ENCODE measurements around the gene VPS33B. TPM values are rescaled to one million over a fixed set of nuclear protein-coding genes. Genes with fewer than 3 reads are reported as not detected.

VPS33B gene
- total RNA-seq, 1 experiment from 2014 or later: 16.3 TPM

DNA sequence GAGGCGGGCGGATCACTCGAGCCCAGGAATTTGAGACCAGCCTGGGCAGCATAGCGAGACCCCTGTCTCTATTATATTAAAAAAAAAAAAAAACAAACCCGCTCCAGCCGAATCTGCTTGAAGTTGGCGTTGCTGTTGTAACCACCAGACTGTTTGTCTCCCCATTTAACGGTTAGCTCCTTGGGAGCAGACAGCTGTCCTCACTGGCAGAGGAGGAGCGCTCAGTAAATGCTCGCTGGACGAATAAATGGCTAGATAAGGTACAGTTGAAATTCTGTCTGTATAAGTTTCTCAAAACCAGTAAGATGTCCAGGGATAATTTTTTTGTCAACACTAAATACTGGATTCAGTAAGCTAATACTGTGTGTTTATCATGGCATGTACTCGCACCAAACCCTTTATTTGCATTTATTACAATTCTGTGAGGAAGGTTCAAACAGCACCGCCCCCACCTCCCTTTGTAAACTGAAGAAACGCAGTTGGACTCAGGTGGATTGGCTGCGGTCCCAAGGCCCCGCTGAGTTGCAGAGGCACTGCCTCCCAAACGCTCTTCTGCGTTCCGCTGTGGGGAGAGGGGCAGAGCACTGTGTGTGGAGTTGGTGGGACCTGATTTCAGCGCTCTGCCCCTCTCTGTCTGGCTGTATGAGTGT is 66.6 kb downstream of the VPS33B start:
- peaks cover 15 to 45% (median 44%) of the 10 kb centered on the region in 3 experiments; a peak in 6 of 7 replicates for H3K36me3 Mint-ChIP-seq (ENCODE audit: insufficient read depth in 1 of 3, low read depth in 3 of 3)
- H3K4me3 Mint-ChIP-seq: peak overlapping the region; percentile 77 to 82

More for the DNA sequence above, 66.6 kb downstream of the VPS33B start:
- Mint-ChIP-seq H3K4me1 (peaks cover 15 to 16% of the 10 kb centered on the region in 2 experiments), H3K9me3 (no peaks in the 10 kb centered on the region), H3K27ac (peak overlapping the region in 1 of 3 experiments; percentile 68; a peak in 1 of 7 replicates), H3K27me3 (ENCODE audit: low read depth) (no peaks in the 10 kb centered on the region)
- no peak overlapping the region for H3K23ac ChIP-seq (ENCODE audit: insufficient read length, low read depth, low read length)
- H2AFZ ChIP-seq (ENCODE audit: low read length): no peak overlapping the region
- no peak overlapping the region for H3K9ac ChIP-seq (ENCODE audit: extremely low read depth, insufficient read length, low read length)
- H3K27ac ChIP-seq (ENCODE audit: insufficient read length, low read depth, low read length): no peak overlapping the region
- H3K18ac ChIP-seq (ENCODE audit: insufficient read length, low read depth, low read length): no peak overlapping the region
- no peak for DNase-seq
- H3K27me3 ChIP-seq (ENCODE audit: insufficient read depth, low read length): no peaks in the 10 kb centered on the region
- peaks cover 7% of the 10 kb centered on the region; the same call in 1 of the 2 replicates for H3K4me1 ChIP-seq (ENCODE audit: insufficient read depth, low read length)
- H3K56ac ChIP-seq (ENCODE audit: insufficient read length, low read depth, low read length): no peak overlapping the region
- H2BK5ac ChIP-seq (ENCODE audit: insufficient read length, low read length): no peak overlapping the region
- no peak overlapping the region for H2BK120ac ChIP-seq (ENCODE audit: low read depth, low read length, poor library complexity, severe bottlenecking)
- no peak overlapping the region for H2AK5ac ChIP-seq (ENCODE audit: insufficient read length, low read length)
- peaks cover 3% of the 10 kb centered on the region for H4K20me1 ChIP-seq (ENCODE audit: control insufficient read depth, insufficient read depth, insufficient read length)
- H2BK12ac ChIP-seq (ENCODE audit: insufficient read length, low read depth, low read length): no peak overlapping the region
- H3K4ac ChIP-seq (ENCODE audit: low read depth, low read length): no peak overlapping the region
- H3K79me2 ChIP-seq (ENCODE audit: insufficient read depth, low read length): no peaks in the 10 kb centered on the region
- TF ChIP-seq, protein P1, sequence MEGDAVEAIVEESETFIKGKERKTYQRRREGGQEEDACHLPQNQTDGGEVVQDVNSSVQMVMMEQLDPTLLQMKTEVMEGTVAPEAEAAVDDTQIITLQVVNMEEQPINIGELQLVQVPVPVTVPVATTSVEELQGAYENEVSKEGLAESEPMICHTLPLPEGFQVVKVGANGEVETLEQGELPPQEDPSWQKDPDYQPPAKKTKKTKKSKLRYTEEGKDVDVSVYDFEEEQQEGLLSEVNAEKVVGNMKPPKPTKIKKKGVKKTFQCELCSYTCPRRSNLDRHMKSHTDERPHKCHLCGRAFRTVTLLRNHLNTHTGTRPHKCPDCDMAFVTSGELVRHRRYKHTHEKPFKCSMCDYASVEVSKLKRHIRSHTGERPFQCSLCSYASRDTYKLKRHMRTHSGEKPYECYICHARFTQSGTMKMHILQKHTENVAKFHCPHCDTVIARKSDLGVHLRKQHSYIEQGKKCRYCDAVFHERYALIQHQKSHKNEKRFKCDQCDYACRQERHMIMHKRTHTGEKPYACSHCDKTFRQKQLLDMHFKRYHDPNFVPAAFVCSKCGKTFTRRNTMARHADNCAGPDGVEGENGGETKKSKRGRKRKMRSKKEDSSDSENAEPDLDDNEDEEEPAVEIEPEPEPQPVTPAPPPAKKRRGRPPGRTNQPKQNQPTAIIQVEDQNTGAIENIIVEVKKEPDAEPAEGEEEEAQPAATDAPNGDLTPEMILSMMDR (conservative IDR thresholded peaks at IDR 0.05): no peak
- peaks cover 15% of the 10 kb centered on the region for H3K23me2 ChIP-seq (ENCODE audit: insufficient read length, low read depth, low read length, poor library complexity, severe bottlenecking)
- H4K91ac ChIP-seq (ENCODE audit: insufficient read length, low read depth, low read length): no peak overlapping the region
- no peak overlapping the region for H4K8ac ChIP-seq (replicated peaks; ENCODE audit: insufficient read length, low read depth, low read length)
- WGBS (ENCODE audit: extremely low coverage, insufficient read length, low lambda C conversion rate): no CpG with 5 or more reads among the region's 20 CpGs
- no peaks in the 10 kb centered on the region for H3K9me3 ChIP-seq (ENCODE audit: control insufficient read depth, low read depth, low read length)
- H3K79me1 ChIP-seq (ENCODE audit: insufficient read depth, low read depth, low read length, poor library complexity, severe bottlenecking): no peaks in the 10 kb centered on the region
- H4K5ac ChIP-seq (ENCODE audit: insufficient read length, low read depth, low read length): no peak overlapping the region
- H2BK20ac ChIP-seq (ENCODE audit: low read depth, low read length, poor library complexity, severe bottlenecking): no peak overlapping the region
- no peak overlapping the region for H3T11ph ChIP-seq (ENCODE audit: low read length)
- no peak overlapping the region for H2BK15ac ChIP-seq (ENCODE audit: low read depth, low read length)
- H3K4me2 ChIP-seq (ENCODE audit: insufficient read depth, insufficient read length, low read length): peak overlapping the region; percentile 41
- no peak overlapping the region for H3K14ac ChIP-seq (ENCODE audit: insufficient read depth, low read length)

Measured in H9 (cell line).